ENCODE measurements around the gene KIF19.

- no peak for TF ChIP-seq CTCF (IDR thresholded peaks at IDR 0.05; ENCODE audit: insufficient read depth, low read length, poor library complexity, severe bottlenecking)
- no peak for TF ChIP-seq EZH2phosphoT487 (conservative IDR thresholded peaks at IDR 0.05; ENCODE audit: low read length)
These were observed 6.8 kb downstream of the KIF19 start for GRCh38 chr17:74332763-74333283.
